ENCODE results near the gene RNFT2.

The RNFT2 gene

DNA sequence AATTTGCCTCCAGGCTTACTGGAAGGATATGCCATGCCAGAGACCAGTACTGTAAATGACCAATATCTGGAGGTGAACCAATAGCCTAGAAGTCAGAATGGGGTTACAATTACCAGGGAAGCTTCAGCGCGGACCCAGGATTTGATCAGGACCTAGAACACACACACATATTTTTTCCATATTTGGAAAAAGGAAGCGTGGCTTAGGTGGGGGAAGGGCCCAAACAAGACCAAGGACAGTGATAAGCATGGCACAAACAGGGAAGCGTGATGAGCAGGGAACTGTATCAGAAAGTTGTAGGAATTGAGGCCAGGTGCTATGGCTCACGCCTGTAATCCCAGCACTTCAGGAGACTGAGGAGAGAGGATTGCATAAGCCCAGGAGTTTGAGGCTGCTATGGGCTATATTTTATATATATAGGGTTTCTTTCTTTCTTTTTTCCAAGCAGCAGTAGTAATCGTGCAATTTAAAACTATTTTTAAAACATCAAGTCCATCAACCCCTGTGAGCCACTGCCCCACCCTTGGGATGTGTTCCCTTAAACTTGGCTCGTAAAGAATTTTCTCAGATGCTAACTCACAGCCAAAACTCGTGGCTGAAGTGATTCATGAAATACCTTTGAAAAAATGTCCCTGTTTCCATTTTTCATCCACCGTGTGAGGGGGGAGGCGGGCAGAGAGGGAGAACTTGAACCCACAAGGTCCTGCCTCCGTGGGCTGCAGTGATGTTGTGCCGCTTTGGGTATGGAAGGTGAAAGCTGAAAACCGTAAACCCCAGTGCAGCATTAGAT, 126.5 kb downstream of the RNFT2 start:
- Histone ChIP-seq H3K27me3 (ENCODE audit: control insufficient read depth, insufficient read depth, low read length) (no peaks in the 10 kb centered on the region), H3K9ac (ENCODE audit: low read length) (no peak overlapping the region), H3K27ac (ENCODE audit: low read depth, low read length) (no peak overlapping the region), H3K4me1 (ENCODE audit: control insufficient read depth, insufficient read depth, low read length) (no peaks in the 10 kb centered on the region), H3K36me3 (ENCODE audit: control insufficient read depth, insufficient read depth, low read length) (no peaks in the 10 kb centered on the region), H3K4me3 (ENCODE audit: low read length) (no peak overlapping the region)

DNA sequence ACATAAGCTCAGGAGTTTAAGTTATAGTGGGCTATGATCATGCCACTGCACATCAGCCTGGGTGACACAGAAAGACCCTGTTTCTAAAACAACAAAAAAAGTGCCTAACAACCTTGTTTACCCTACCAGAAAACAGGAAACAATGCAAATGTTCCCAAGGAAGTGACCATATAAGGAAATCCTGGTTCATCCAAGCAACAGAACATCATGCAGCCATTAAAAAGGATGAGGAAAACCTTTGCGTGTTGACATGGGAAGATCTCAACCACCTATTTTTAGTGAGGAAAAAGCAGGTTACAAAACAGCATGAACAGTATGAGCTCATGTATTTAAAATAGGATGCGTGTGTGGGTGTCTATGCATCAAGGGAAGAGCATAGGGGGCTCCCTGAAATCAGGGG, 129.4 kb downstream of the RNFT2 start:
- no peak overlapping the region for H3K27ac ChIP-seq (ENCODE audit: low read depth, low read length)
- no peak overlapping the region for H3K9ac ChIP-seq (ENCODE audit: low read length)
- no peak overlapping the region for H3K4me3 ChIP-seq (ENCODE audit: low read length)
- no peaks in the 10 kb centered on the region for H3K36me3 ChIP-seq (ENCODE audit: control insufficient read depth, insufficient read depth, low read length)
- no peaks in the 10 kb centered on the region for H3K27me3 ChIP-seq (ENCODE audit: control insufficient read depth, insufficient read depth, low read length)
- no peaks in the 10 kb centered on the region for H3K4me1 ChIP-seq (ENCODE audit: control insufficient read depth, insufficient read depth, low read length)

DNA sequence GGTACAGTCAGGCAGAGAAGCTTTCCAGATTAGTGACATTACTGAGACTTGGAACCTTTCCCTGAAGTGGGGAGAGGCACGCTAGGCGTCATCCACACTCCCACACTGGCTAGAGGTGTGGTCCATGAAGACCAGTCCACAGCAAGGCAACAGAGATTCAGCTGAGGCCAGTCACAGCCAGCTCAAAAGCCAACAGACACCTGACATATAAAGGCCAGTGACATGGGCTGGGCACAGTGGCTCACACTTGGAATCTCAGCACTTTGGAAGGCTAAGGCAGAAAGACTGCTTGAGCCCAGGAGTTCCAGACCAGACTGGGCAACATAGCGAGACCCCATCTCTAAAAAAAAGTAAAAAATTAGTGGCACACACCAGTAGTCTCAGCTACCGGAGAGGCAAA, 132.2 kb downstream of the RNFT2 start:
- no peak overlapping the region for H3K9ac ChIP-seq (ENCODE audit: low read length)
- H3K4me1 ChIP-seq (ENCODE audit: control insufficient read depth, insufficient read depth, low read length), result no peaks in the 10 kb centered on the region
- no peak overlapping the region for H3K27ac ChIP-seq (ENCODE audit: low read depth, low read length)
- H3K27me3 ChIP-seq (ENCODE audit: control insufficient read depth, insufficient read depth, low read length), result no peaks in the 10 kb centered on the region
- no peaks in the 10 kb centered on the region for H3K36me3 ChIP-seq (ENCODE audit: control insufficient read depth, insufficient read depth, low read length)
- H3K4me3 ChIP-seq (ENCODE audit: low read length), result no peak overlapping the region

GRCh38 chr12:116874324-116874995, 136.3 kb downstream of the RNFT2 start:
- no peak overlapping the region for H3K4me3 ChIP-seq (ENCODE audit: low read length)
- no peak overlapping the region for H3K9ac ChIP-seq (ENCODE audit: low read length)
- H3K27ac ChIP-seq (ENCODE audit: low read depth, low read length), result no peak overlapping the region
- H3K36me3 ChIP-seq (ENCODE audit: control insufficient read depth, insufficient read depth, low read length), result no peaks in the 10 kb centered on the region
- peaks cover 5% of the 10 kb centered on the region for H3K27me3 ChIP-seq (ENCODE audit: control insufficient read depth, insufficient read depth, low read length)
- H3K4me1 ChIP-seq (ENCODE audit: control insufficient read depth, insufficient read depth, low read length), result no peaks in the 10 kb centered on the region

GRCh38 chr12:116876151-116876869, 138.2 kb downstream of the RNFT2 start:
- Histone ChIP-seq H3K27me3 (ENCODE audit: control insufficient read depth, insufficient read depth, low read length) (peaks cover 14% of the 10 kb centered on the region), H3K27ac (ENCODE audit: low read depth, low read length) (no peak overlapping the region), H3K9ac (ENCODE audit: low read length) (no peak overlapping the region), H3K4me1 (ENCODE audit: control insufficient read depth, insufficient read depth, low read length) (no peaks in the 10 kb centered on the region), H3K36me3 (ENCODE audit: control insufficient read depth, insufficient read depth, low read length) (no peaks in the 10 kb centered on the region), H3K4me3 (ENCODE audit: low read length) (no peak overlapping the region)

GRCh38 chr12:116878567-116879508, 140.7 kb downstream of the RNFT2 start:
- peak overlapping the region; percentile 49 for H3K4me3 ChIP-seq (ENCODE audit: low read length)

DNA sequence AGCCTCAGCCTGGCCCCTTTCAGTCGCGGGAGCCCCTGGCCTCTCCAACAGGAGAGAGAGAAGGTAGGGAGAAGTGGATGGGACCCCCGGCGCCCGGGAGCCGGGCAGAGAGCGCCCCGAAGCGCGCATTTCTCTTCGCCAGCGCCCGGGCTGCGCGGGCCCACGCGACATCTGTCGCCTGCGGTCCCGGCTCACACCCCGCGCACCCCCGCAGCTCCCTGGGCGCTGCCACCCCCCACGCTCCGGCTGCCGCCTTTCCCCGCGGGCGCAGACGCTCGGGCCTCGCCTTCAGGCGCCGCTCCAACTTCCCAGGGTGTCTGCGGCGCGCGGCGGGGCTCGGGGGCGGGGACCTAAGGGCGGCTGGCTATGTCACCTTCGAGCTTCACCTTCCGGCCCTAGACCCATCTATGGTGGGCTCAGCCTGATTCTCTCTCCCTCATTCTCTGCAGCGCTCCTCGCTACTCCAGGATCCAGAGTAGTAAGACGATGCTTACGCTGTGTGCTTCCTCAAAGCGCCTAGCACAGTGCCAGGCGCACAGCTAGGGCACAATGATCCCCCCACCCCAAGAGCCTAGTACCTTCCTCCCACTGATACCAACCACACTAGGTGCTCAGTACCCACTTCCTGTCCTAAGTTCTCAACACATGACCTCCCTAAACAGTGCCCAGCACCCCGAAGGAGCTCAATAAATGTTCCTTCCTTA, 141.5 kb downstream of the RNFT2 start:
- Histone ChIP-seq H3K36me3 (ENCODE audit: control insufficient read depth, insufficient read depth, low read length) (no peaks in the 10 kb centered on the region), H3K4me3 (ENCODE audit: low read length) (peak overlapping the region; percentile 49), H3K27ac (ENCODE audit: low read depth, low read length) (no peak overlapping the region), H3K4me1 (ENCODE audit: control insufficient read depth, insufficient read depth, low read length) (peaks cover 6% of the 10 kb centered on the region), H3K9ac (ENCODE audit: low read length) (no peak overlapping the region), H3K27me3 (ENCODE audit: control insufficient read depth, insufficient read depth, low read length) (peaks cover 28% of the 10 kb centered on the region)

More at GRCh38 chr12:116878567-116879508, 140.7 kb downstream of the RNFT2 start:
- H3K27me3 ChIP-seq (ENCODE audit: control insufficient read depth, insufficient read depth, low read length), result peaks cover 28% of the 10 kb centered on the region
- peaks cover 6% of the 10 kb centered on the region for H3K4me1 ChIP-seq (ENCODE audit: control insufficient read depth, insufficient read depth, low read length)
- no peak overlapping the region for H3K27ac ChIP-seq (ENCODE audit: low read depth, low read length)
- no peaks in the 10 kb centered on the region for H3K36me3 ChIP-seq (ENCODE audit: control insufficient read depth, insufficient read depth, low read length)
- no peak overlapping the region for H3K9ac ChIP-seq (ENCODE audit: low read length)

- Histone ChIP-seq H3K27me3 (ENCODE audit: control insufficient read depth, insufficient read depth, low read length) (peaks cover 28% of the 10 kb centered on the region), H3K36me3 (ENCODE audit: control insufficient read depth, insufficient read depth, low read length) (no peaks in the 10 kb centered on the region), H3K4me1 (ENCODE audit: control insufficient read depth, insufficient read depth, low read length) (peaks cover 6% of the 10 kb centered on the region), H3K27ac (ENCODE audit: low read depth, low read length) (no peak overlapping the region), H3K4me3 (ENCODE audit: low read length) (peak overlapping the region; percentile 44), H3K9ac (ENCODE audit: low read length) (no peak overlapping the region)
Observed at GRCh38 chr12:116880213-116880816, 142.2 kb downstream of the RNFT2 start.

- H3K9ac ChIP-seq (ENCODE audit: low read length), result no peak overlapping the region
- H3K36me3 ChIP-seq (ENCODE audit: control insufficient read depth, insufficient read depth, low read length), result no peaks in the 10 kb centered on the region
Observed at GRCh38 chr12:116880817-116881324, 142.8 kb downstream of the RNFT2 start.

GRCh38 chr12:116881325-116881876, 143.3 kb downstream of the RNFT2 start, which contains the start of gene HRK:
Gene HRK, minus strand, starts transcription at chr12:116881441. Its CDS starts 134 bp downstream, at chr12:116881307.
- no peak within 1 kb of the TSS for H3K27ac ChIP-seq (ENCODE audit: low read depth, low read length)
- peak within 1 kb of the TSS; percentile 44 for H3K4me3 ChIP-seq (ENCODE audit: low read length)
- peaks cover 25% of the 10 kb centered on the region for H3K27me3 ChIP-seq (ENCODE audit: control insufficient read depth, insufficient read depth, low read length)
- no peaks in the 10 kb centered on the region for H3K36me3 ChIP-seq (ENCODE audit: control insufficient read depth, insufficient read depth, low read length)
- peaks cover 6% of the 10 kb centered on the region for H3K4me1 ChIP-seq (ENCODE audit: control insufficient read depth, insufficient read depth, low read length)
- no peak within 1 kb of the TSS for H3K9ac ChIP-seq (ENCODE audit: low read length)

More at GRCh38 chr12:116880817-116881324, 142.8 kb downstream of the RNFT2 start:
- no peak overlapping the region for H3K27ac ChIP-seq (ENCODE audit: low read depth, low read length)
- peaks cover 6% of the 10 kb centered on the region for H3K4me1 ChIP-seq (ENCODE audit: control insufficient read depth, insufficient read depth, low read length)
- H3K27me3 ChIP-seq (ENCODE audit: control insufficient read depth, insufficient read depth, low read length), result peaks cover 28% of the 10 kb centered on the region
- peak overlapping the region; percentile 44 for H3K4me3 ChIP-seq (ENCODE audit: low read length)
